ENCODE measurements around the gene WDR64. TPM values are rescaled to one million over a fixed set of nuclear protein-coding genes. Genes with fewer than 3 reads are reported as not detected.

WDR64 gene
- total RNA-seq, 2 donors from 2014 or later, result not detected

- Histone ChIP-seq H3K9ac (ENCODE audit: extremely low read depth, low read length, poor library complexity, severe bottlenecking) (no peak overlapping the region), H3K27me3 (ENCODE audit: control insufficient read depth, insufficient read depth, low read length, poor library complexity, severe bottlenecking) (no peaks in the 10 kb centered on the region), H3K9me3 (ENCODE audit: control insufficient read depth, low read length) (no peaks in the 10 kb centered on the region), H3K4me3 (ENCODE audit: low read length) (no peak overlapping the region), H3K4me1 (ENCODE audit: control insufficient read depth, insufficient read depth, low read length) (peaks cover 2% of the 10 kb centered on the region), H3K27ac (ENCODE audit: low read depth, low read length) (no peak overlapping the region), H3K36me3 (ENCODE audit: control insufficient read depth, insufficient read depth, low read length) (no peaks in the 10 kb centered on the region)
- DNase-seq, result no peak
- Mint-ChIP-seq H3K4me3 (no peak overlapping the region), H3K4me1 (peaks cover 8% of the 10 kb centered on the region), H3K36me3 (ENCODE audit: low read depth) (no peaks in the 10 kb centered on the region), H3K27me3 (ENCODE audit: insufficient read depth) (peaks cover 3% of the 10 kb centered on the region), H3K27ac (no peak overlapping the region), H3K9me3 (no peaks in the 10 kb centered on the region)
- 90% methylated on average over 2 of the region's 2 CpGs; no CpG with 5 or more reads in 1 of the 2 experiments for WGBS, 2 experiments (ENCODE audit: insufficient coverage in 1 of 2, insufficient read length in 1 of 2)
- no peak for TF ChIP-seq CTCF (conservative IDR thresholded peaks at IDR 0.05)
These were observed 122.9 kb downstream of the WDR64 start for GRCh38 chr1:241775021-241775420.

GRCh38 chr1:241776911-241777310 is 124.8 kb downstream of the WDR64 start:
- TF ChIP-seq CTCF (conservative IDR thresholded peaks at IDR 0.05), result no peak
- H3K4me3 ChIP-seq (ENCODE audit: low read length), result no peak overlapping the region
- no peak overlapping the region for H3K27ac ChIP-seq (ENCODE audit: low read depth, low read length)
- no peak overlapping the region for H3K27ac Mint-ChIP-seq
- no peaks in the 10 kb centered on the region for H3K9me3 ChIP-seq (ENCODE audit: control insufficient read depth, low read length)
- peaks cover 8% of the 10 kb centered on the region for H3K4me1 Mint-ChIP-seq
- DNase-seq, result no peak
- H3K9ac ChIP-seq (ENCODE audit: extremely low read depth, low read length, poor library complexity, severe bottlenecking), result no peak overlapping the region
- no peaks in the 10 kb centered on the region for H3K36me3 ChIP-seq (ENCODE audit: control insufficient read depth, insufficient read depth, low read length)
- peaks cover 2% of the 10 kb centered on the region for H3K4me1 ChIP-seq (ENCODE audit: control insufficient read depth, insufficient read depth, low read length)
- no peak overlapping the region for H3K4me3 Mint-ChIP-seq
- H3K27me3 ChIP-seq (ENCODE audit: control insufficient read depth, insufficient read depth, low read length, poor library complexity, severe bottlenecking), result no peaks in the 10 kb centered on the region
- H3K9me3 Mint-ChIP-seq, result no peaks in the 10 kb centered on the region
- H3K36me3 Mint-ChIP-seq (ENCODE audit: low read depth), result no peaks in the 10 kb centered on the region
- H3K27me3 Mint-ChIP-seq (ENCODE audit: insufficient read depth), result no peaks in the 10 kb centered on the region

- TF ChIP-seq CTCF (conservative IDR thresholded peaks at IDR 0.05), result no peak
- H3K4me1 ChIP-seq (ENCODE audit: control insufficient read depth, insufficient read depth, low read length), result peaks cover 2% of the 10 kb centered on the region
- H3K4me1 Mint-ChIP-seq, result peaks cover 18% of the 10 kb centered on the region
These were observed 126.0 kb downstream of the WDR64 start for GRCh38 chr1:241778117-241778516.

More at GRCh38 chr1:241778117-241778516, 126.0 kb downstream of the WDR64 start:
- DNase-seq, result no peak
- H3K27me3 Mint-ChIP-seq (ENCODE audit: insufficient read depth), result no peaks in the 10 kb centered on the region
- no peak overlapping the region for H3K27ac ChIP-seq (ENCODE audit: low read depth, low read length)
- no peaks in the 10 kb centered on the region for H3K9me3 Mint-ChIP-seq
- H3K36me3 ChIP-seq (ENCODE audit: control insufficient read depth, insufficient read depth, low read length), result no peaks in the 10 kb centered on the region
- no peak overlapping the region for H3K27ac Mint-ChIP-seq
- no peaks in the 10 kb centered on the region for H3K36me3 Mint-ChIP-seq (ENCODE audit: low read depth)
- no CpG with 5 or more reads among the region's 1 CpG for WGBS, 2 experiments (ENCODE audit: insufficient coverage in 1 of 2, insufficient read length in 1 of 2)
- no peaks in the 10 kb centered on the region for H3K9me3 ChIP-seq (ENCODE audit: control insufficient read depth, low read length)
- H3K9ac ChIP-seq (ENCODE audit: extremely low read depth, low read length, poor library complexity, severe bottlenecking), result no peak overlapping the region
- H3K4me3 ChIP-seq (ENCODE audit: low read length), result no peak overlapping the region
- H3K27me3 ChIP-seq (ENCODE audit: control insufficient read depth, insufficient read depth, low read length, poor library complexity, severe bottlenecking), result no peaks in the 10 kb centered on the region
- H3K4me3 Mint-ChIP-seq, result no peak overlapping the region
